Measurements from ENCODE around the gene UBE2K. TPM values are rescaled to one million over a fixed set of nuclear protein-coding genes. Genes with fewer than 3 reads are reported as not detected.

The UBE2K gene
- polyA plus RNA-seq (2013, experiment 1 of 2) = 111 TPM
- 111 TPM for polyA plus RNA-seq (2013, experiment 2 of 2)

- peak within 1 kb of the TSS; percentile 97 to 100 for H3K18ac ChIP-seq (ENCODE audit: low read depth in 1 of 2, low read length in 2 of 2)
- peak within 1 kb of the TSS; percentile 86 for H3K4me2 ChIP-seq (ENCODE audit: low read length, poor library complexity, severe bottlenecking)
- H3K36me3 ChIP-seq (ENCODE audit: control insufficient read depth in 1 of 2, insufficient read depth in 2 of 2, low read depth in 1 of 2, low read length in 2 of 2) = peaks cover 3 to 7% of the 10 kb centered on the region in 2 experiments
- H4K8ac ChIP-seq (ENCODE audit: low read length) = peak within 1 kb of the TSS; percentile 97
- H2AFZ ChIP-seq (ENCODE audit: low read depth, low read length) = peak within 1 kb of the TSS; percentile 77
- DNase-seq = peak; percentile 88
- H3K4ac ChIP-seq (ENCODE audit: low read depth in 1 of 2, low read length in 2 of 2) = peak within 1 kb of the TSS; percentile 89 to 97
- H3K4me3 ChIP-seq (ENCODE audit: insufficient read depth in 1 of 2, low read depth in 1 of 2, low read length in 2 of 2) = peak within 1 kb of the TSS; percentile 89 to 91
- peak within 1 kb of the TSS; percentile 94 for H2BK5ac ChIP-seq (ENCODE audit: low read depth, low read length, poor library complexity, severe bottlenecking)
- H3K27me3 ChIP-seq (ENCODE audit: control insufficient read depth in 1 of 2, insufficient read depth in 1 of 2, low read length in 2 of 2) = no peaks in the 10 kb centered on the region
- H3K9me3 ChIP-seq (ENCODE audit: control insufficient read depth, low read length) = no peaks in the 10 kb centered on the region
- H4K91ac ChIP-seq (ENCODE audit: low read length) = peak within 1 kb of the TSS; percentile 87
- peak within 1 kb of the TSS in 1 of 2 experiments; percentile 86 for H2BK12ac ChIP-seq (ENCODE audit: low read length in 2 of 2)
- under 1% methylated on average over 69 of the region's 84 CpGs for WGBS
- peak within 1 kb of the TSS; percentile 88 for H2BK15ac ChIP-seq (ENCODE audit: low read depth, poor library complexity, severe bottlenecking)
- peak within 1 kb of the TSS; percentile 89 to 100 for H3K14ac ChIP-seq (ENCODE audit: low read length in 2 of 2)
- peak within 1 kb of the TSS; percentile 98 for H3K9ac ChIP-seq (ENCODE audit: low read length)
- peak within 1 kb of the TSS; percentile 84 for H2BK120ac ChIP-seq (ENCODE audit: low read depth, low read length)
- peak within 1 kb of the TSS in 1 of 2 experiments; percentile 100 for H3K23ac ChIP-seq (ENCODE audit: low read length in 2 of 2)
- H2AK5ac ChIP-seq (ENCODE audit: low read length, severe bottlenecking) = no peak within 1 kb of the TSS
- H3K79me1 ChIP-seq (replicated peaks; ENCODE audit: low read length, poor library complexity, severe bottlenecking) = no peaks in the 10 kb centered on the region
- H3K27ac ChIP-seq (ENCODE audit: low read length, poor library complexity, severe bottlenecking) = peak within 1 kb of the TSS; percentile 95
- H3K4me1 ChIP-seq (ENCODE audit: control insufficient read depth, insufficient read depth, low read depth, low read length) = no peaks in the 10 kb centered on the region
These were observed at the start of gene UBE2K for GRCh38 chr4:39697740-39698423. Gene UBE2K (plus strand): TSS chr4:39698136. CDS start chr4:39698328, 192 bp downstream.

GRCh38 chr4:39648213-39648612, 49.7 kb upstream of the UBE2K start:
- H2BK120ac ChIP-seq (ENCODE audit: low read depth, low read length) = no peak overlapping the region
- H3K4me1 ChIP-seq (ENCODE audit: control insufficient read depth, insufficient read depth, low read depth, low read length) = no peaks in the 10 kb centered on the region
- H3K9me3 ChIP-seq (ENCODE audit: control insufficient read depth, low read length) = no peaks in the 10 kb centered on the region
- H2AFZ ChIP-seq (ENCODE audit: low read depth, low read length) = no peak overlapping the region
- H3K36me3 ChIP-seq (ENCODE audit: control insufficient read depth in 1 of 2, insufficient read depth in 2 of 2, low read depth in 1 of 2, low read length in 2 of 2) = no peaks in the 10 kb centered on the region
- H3K18ac ChIP-seq (ENCODE audit: low read depth in 1 of 2, low read length in 2 of 2) = no peak overlapping the region
- no peak overlapping the region for H3K27ac ChIP-seq (ENCODE audit: low read length, poor library complexity, severe bottlenecking)
- no peaks in the 10 kb centered on the region for H3K27me3 ChIP-seq (ENCODE audit: control insufficient read depth in 1 of 2, insufficient read depth in 1 of 2, low read length in 2 of 2)
- 100% methylated on average over 2 of the region's 3 CpGs for WGBS
- H3K79me1 ChIP-seq (replicated peaks; ENCODE audit: low read length, poor library complexity, severe bottlenecking) = no peaks in the 10 kb centered on the region
- no peak overlapping the region for H4K91ac ChIP-seq (ENCODE audit: low read length)
- no peak overlapping the region for H2BK15ac ChIP-seq (ENCODE audit: low read depth, poor library complexity, severe bottlenecking)
- no peak overlapping the region for H3K23ac ChIP-seq (ENCODE audit: low read length in 2 of 2)
- no peak overlapping the region for H3K14ac ChIP-seq (ENCODE audit: low read length in 2 of 2)
- H2BK5ac ChIP-seq (ENCODE audit: low read depth, low read length, poor library complexity, severe bottlenecking) = no peak overlapping the region
- H4K8ac ChIP-seq (ENCODE audit: low read length) = no peak overlapping the region
- H3K4me2 ChIP-seq (ENCODE audit: low read length, poor library complexity, severe bottlenecking) = no peak overlapping the region
- no peak overlapping the region for H2AK5ac ChIP-seq (ENCODE audit: low read length, severe bottlenecking)
- H3K4me3 ChIP-seq (ENCODE audit: insufficient read depth in 1 of 2, low read depth in 1 of 2, low read length in 2 of 2) = no peak overlapping the region
- no peak overlapping the region for H3K9ac ChIP-seq (ENCODE audit: low read length)
- no peak overlapping the region for H3K4ac ChIP-seq (ENCODE audit: low read depth in 1 of 2, low read length in 2 of 2)
- no peak overlapping the region for H2BK12ac ChIP-seq (ENCODE audit: low read length in 2 of 2)
- no peak for DNase-seq

DNA sequence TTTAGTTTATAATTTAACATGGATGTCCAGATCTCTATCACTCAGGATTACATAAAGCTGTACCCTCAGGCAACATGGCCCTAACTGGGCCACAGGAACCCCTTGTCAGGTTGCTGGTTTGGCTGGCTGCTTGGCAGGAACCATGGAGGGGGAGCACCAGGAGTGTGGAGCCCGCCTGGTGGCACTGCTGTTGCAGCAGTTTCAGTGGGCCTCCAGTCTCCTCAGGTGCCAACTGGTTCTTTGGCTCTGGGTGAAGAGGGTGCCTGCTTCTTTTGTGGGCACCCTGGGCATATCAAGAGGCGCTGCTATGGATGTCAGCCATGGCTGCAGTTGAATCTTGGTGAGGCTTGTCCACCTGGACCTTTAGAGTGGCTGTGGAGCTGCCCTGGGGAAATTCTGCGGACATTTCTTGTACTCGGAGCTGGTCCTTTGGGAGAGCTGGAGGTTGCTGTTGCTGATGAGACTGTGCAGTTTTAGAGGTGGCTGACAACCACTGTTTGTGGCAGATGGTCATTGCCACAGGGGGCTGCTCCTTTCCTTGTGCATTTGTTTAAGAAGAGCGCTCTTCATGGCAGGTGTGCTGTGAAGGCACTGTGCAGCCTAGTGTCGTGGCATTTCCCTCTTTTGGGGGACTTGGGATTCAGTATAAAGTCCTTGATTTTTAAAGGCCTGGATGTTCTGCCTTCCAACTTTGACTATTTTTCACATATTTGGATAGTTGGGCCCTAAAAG, 48.9 kb upstream of the UBE2K start:
- H3K27ac ChIP-seq (ENCODE audit: low read length, poor library complexity, severe bottlenecking) = no peak overlapping the region
- no peak overlapping the region for H3K9ac ChIP-seq (ENCODE audit: low read length)
- no peak overlapping the region for H2AK5ac ChIP-seq (ENCODE audit: low read length, severe bottlenecking)
- no peak overlapping the region for H2BK5ac ChIP-seq (ENCODE audit: low read depth, low read length, poor library complexity, severe bottlenecking)
- no peak overlapping the region for H3K18ac ChIP-seq (ENCODE audit: low read depth in 1 of 2, low read length in 2 of 2)
- no peaks in the 10 kb centered on the region for H3K79me1 ChIP-seq (replicated peaks; ENCODE audit: low read length, poor library complexity, severe bottlenecking)
- no peaks in the 10 kb centered on the region for H3K9me3 ChIP-seq (ENCODE audit: control insufficient read depth, low read length)
- no peaks in the 10 kb centered on the region for H3K36me3 ChIP-seq (ENCODE audit: control insufficient read depth in 1 of 2, insufficient read depth in 2 of 2, low read depth in 1 of 2, low read length in 2 of 2)
- no peaks in the 10 kb centered on the region for H3K4me1 ChIP-seq (ENCODE audit: control insufficient read depth, insufficient read depth, low read depth, low read length)
- H2AFZ ChIP-seq (ENCODE audit: low read depth, low read length) = no peak overlapping the region
- no peak overlapping the region for H4K8ac ChIP-seq (ENCODE audit: low read length)
- H2BK120ac ChIP-seq (ENCODE audit: low read depth, low read length) = no peak overlapping the region
- no peak overlapping the region for H2BK12ac ChIP-seq (ENCODE audit: low read length in 2 of 2)
- no peak overlapping the region for H3K14ac ChIP-seq (ENCODE audit: low read length in 2 of 2)
- H3K27me3 ChIP-seq (ENCODE audit: control insufficient read depth in 1 of 2, insufficient read depth in 1 of 2, low read length in 2 of 2) = no peaks in the 10 kb centered on the region
- no peak overlapping the region for H3K4ac ChIP-seq (ENCODE audit: low read depth in 1 of 2, low read length in 2 of 2)
- 94% methylated on average over 6 of the region's 6 CpGs for WGBS
- H3K4me2 ChIP-seq (ENCODE audit: low read length, poor library complexity, severe bottlenecking) = no peak overlapping the region
- DNase-seq = no peak
- H4K91ac ChIP-seq (ENCODE audit: low read length) = no peak overlapping the region
- H3K23ac ChIP-seq (ENCODE audit: low read length in 2 of 2) = no peak overlapping the region
- H3K4me3 ChIP-seq (ENCODE audit: insufficient read depth in 1 of 2, low read depth in 1 of 2, low read length in 2 of 2) = no peak overlapping the region
- no peak overlapping the region for H2BK15ac ChIP-seq (ENCODE audit: low read depth, poor library complexity, severe bottlenecking)

- no peaks in the 10 kb centered on the region for H3K36me3 ChIP-seq (ENCODE audit: control insufficient read depth in 1 of 2, insufficient read depth in 2 of 2, low read depth in 1 of 2, low read length in 2 of 2)
- no peaks in the 10 kb centered on the region for H3K9me3 ChIP-seq (ENCODE audit: control insufficient read depth, low read length)
- H4K8ac ChIP-seq (ENCODE audit: low read length) = no peak overlapping the region
- no peak overlapping the region for H2AK5ac ChIP-seq (ENCODE audit: low read length, severe bottlenecking)
- no peak overlapping the region for H3K27ac ChIP-seq (ENCODE audit: low read length, poor library complexity, severe bottlenecking)
- WGBS = no CpG with 5 or more reads among the region's 2 CpGs
- no peak overlapping the region for H3K14ac ChIP-seq (ENCODE audit: low read length in 2 of 2)
- no peaks in the 10 kb centered on the region for H3K27me3 ChIP-seq (ENCODE audit: control insufficient read depth in 1 of 2, insufficient read depth in 1 of 2, low read length in 2 of 2)
- no peak overlapping the region for H3K18ac ChIP-seq (ENCODE audit: low read depth in 1 of 2, low read length in 2 of 2)
- no peak overlapping the region for H3K4me2 ChIP-seq (ENCODE audit: low read length, poor library complexity, severe bottlenecking)
- H2AFZ ChIP-seq (ENCODE audit: low read depth, low read length) = no peak overlapping the region
- no peak overlapping the region for H3K4ac ChIP-seq (ENCODE audit: low read depth in 1 of 2, low read length in 2 of 2)
- H2BK5ac ChIP-seq (ENCODE audit: low read depth, low read length, poor library complexity, severe bottlenecking) = no peak overlapping the region
- H3K79me1 ChIP-seq (replicated peaks; ENCODE audit: low read length, poor library complexity, severe bottlenecking) = no peaks in the 10 kb centered on the region
- H2BK120ac ChIP-seq (ENCODE audit: low read depth, low read length) = no peak overlapping the region
- H3K4me1 ChIP-seq (ENCODE audit: control insufficient read depth, insufficient read depth, low read depth, low read length) = no peaks in the 10 kb centered on the region
- no peak overlapping the region for H3K23ac ChIP-seq (ENCODE audit: low read length in 2 of 2)
- no peak overlapping the region for H3K9ac ChIP-seq (ENCODE audit: low read length)
- no peak overlapping the region for H2BK15ac ChIP-seq (ENCODE audit: low read depth, poor library complexity, severe bottlenecking)
- no peak for DNase-seq
- H4K91ac ChIP-seq (ENCODE audit: low read length) = no peak overlapping the region
- no peak overlapping the region for H3K4me3 ChIP-seq (ENCODE audit: insufficient read depth in 1 of 2, low read depth in 1 of 2, low read length in 2 of 2)
- no peak overlapping the region for H2BK12ac ChIP-seq (ENCODE audit: low read length in 2 of 2)
These were observed 48.2 kb upstream of the UBE2K start for GRCh38 chr4:39649639-39650265.

Measured in mesenchymal stem cell (in vitro differentiated cells and primary cell).